Lower leg skin (tissue), 3 donors: ENCODE data around the gene TPST2.

ENCODE experiments used
- POLR2A ChIP-seq, 2 donors: fragments of 450-650 bp; IDR thresholded peaks; one replicate each; pipeline ENCODE4 v1.6.1; 2016 to 2017; ENCODE audit warnings: antibody characterized with exemption in 2 of 2, mild to moderate bottlenecking in 1 of 2, moderate library complexity in 1 of 2
- TF ChIP-seq, protein P1 (sequence below), 3 donors: fragments of 450-650 bp; IDR thresholded peaks; one replicate each; pipeline ENCODE4 v1.5.1; 2016; ENCODE audit warnings: antibody characterized with exemption in 3 of 3, mild to moderate bottlenecking in 3 of 3, moderate library complexity in 2 of 3

- no peak for TF ChIP-seq POLR2A (IDR thresholded peaks at IDR 0.05)
- TF ChIP-seq, protein P1, sequence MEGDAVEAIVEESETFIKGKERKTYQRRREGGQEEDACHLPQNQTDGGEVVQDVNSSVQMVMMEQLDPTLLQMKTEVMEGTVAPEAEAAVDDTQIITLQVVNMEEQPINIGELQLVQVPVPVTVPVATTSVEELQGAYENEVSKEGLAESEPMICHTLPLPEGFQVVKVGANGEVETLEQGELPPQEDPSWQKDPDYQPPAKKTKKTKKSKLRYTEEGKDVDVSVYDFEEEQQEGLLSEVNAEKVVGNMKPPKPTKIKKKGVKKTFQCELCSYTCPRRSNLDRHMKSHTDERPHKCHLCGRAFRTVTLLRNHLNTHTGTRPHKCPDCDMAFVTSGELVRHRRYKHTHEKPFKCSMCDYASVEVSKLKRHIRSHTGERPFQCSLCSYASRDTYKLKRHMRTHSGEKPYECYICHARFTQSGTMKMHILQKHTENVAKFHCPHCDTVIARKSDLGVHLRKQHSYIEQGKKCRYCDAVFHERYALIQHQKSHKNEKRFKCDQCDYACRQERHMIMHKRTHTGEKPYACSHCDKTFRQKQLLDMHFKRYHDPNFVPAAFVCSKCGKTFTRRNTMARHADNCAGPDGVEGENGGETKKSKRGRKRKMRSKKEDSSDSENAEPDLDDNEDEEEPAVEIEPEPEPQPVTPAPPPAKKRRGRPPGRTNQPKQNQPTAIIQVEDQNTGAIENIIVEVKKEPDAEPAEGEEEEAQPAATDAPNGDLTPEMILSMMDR (IDR thresholded peaks at IDR 0.05) = no peak
Observed at GRCh38 chr22:26579331-26579886, 10.5 kb downstream of the TPST2 start.
